Smooth muscle cell of the brain vasculature (primary cell): ENCODE data around the gene AK2.
"Not testable (repeated sequence)": the region's sequence is repeated elsewhere in the genome, so short reads cannot be mapped to it uniquely, and the experiment has no call there.

Experiments
- DNase-seq: peaks from one replicate; pipeline ENCODE4 v3.0.0-alpha.2; 2012; ENCODE audit warnings: low read depth, low spot score

Gene AK2

DNA sequence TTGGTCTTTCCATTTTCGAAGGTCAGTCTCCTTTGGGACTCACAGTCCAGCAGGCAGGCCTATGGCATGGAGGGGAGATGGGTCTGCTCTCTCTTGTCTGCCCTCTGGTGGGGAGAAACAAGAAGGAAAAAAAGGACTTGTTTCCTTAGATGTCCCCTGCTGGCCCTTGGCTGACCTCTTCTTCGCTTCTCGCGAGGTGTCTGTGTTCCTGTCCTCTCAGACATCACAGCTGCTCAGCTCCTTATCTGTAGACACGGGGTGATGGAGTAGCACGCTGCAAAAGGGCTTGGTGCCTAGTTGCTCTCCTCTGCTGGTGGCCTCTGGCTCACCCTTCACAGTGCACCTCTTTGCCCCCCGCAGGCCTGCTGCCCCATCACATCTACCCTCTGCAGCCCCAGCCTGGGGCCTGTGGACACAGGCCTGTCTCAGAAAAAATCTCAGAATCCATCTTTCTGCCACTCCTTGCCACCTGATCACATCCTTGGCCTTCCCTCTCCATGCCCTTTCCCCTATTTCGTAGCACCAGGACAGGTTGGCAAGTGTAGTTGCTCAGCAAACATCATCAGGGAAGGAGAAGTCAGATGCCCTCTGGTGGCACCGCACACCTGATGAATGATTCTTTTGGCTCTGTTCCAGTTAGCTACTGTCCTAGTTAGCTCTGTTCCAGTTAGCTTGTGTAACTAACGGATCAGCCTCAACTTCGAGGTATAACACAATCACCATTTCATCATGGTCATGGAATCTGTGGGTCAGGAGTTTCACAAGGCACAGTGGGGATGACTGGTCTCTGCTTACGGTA lies 18.7 kb upstream of the AK2 start:
- peak; percentile 57 for DNase-seq

DNA sequence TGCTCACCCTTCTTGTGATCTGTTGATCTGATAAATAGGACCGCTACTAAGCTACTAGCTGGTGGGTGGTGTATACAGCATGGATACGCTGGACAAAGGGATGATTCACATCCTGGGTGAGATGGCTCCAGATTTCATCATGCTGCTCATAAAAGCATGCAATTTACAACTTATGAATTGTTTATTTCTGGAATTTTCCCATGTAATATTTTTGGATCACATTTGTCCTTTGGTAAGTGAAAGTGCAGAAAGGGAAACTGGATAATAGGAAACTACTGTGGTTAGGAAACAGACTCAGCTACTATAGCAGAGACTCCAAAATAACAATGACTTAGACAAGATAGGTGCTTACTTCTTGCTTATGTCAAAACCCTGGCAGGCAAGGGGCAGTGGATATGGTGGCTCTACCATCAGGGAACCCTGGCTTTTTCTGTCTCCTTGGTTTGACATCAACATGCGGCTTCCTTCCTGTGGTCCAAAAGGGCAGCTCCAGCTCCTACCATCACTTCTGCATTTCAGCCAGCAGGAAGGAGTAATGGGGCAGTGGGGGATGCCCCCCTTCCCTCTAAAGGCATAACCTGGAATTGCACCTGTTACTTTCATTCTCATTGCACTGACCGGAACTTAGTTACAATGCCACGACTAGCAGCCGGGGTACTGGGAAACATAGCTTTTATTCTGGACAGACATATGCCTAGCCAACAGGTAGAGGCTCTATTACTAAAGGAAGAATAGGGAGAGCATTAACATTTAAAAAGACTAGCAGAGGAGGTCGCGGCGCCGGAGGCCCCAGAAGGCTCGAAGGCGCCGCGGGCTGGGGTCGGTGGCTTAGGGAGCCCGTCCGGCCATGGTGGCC lies 13.8 kb upstream of the AK2 start:
- DNase-seq, result no peak

DNA sequence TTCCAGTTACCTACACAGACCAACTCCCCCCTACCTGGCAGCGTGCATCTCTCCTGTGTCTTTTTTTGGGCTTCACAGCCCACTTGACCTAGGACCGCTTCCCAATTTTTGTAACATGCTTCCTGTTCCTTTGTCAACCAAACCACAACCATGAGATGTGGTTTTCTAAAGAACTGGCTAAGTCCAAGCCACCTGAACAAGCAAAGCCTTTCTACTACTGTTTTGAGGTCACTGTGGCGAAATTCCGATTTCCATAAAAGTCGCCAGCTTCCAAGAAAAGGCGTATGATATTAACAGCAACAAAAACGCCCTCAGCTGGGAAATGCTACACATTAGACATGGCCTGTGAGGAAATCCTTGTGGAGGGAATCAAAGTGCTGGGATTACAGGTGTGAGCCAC lies 12.7 kb upstream of the AK2 start:
- no peak for DNase-seq

DNA sequence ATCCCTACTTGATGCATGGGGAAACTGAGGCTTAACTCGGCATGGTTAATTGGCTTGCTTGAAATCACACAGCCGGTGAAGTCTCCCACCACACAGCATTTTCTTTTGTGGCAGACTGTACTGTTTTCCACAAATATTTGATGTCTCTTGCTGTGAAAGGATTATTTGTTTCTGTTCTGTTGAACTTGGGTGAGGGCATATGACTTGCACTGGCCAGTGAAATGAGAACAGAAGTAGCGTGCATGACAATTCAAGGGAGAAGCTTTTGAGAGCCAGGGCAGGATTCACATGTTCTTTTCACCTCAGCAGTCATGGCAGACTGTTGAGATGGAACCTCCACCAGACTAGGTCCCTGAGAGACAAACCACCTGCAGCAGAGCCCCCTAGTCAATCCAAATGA lies 11.7 kb upstream of the AK2 start:
- no peak for DNase-seq

DNA sequence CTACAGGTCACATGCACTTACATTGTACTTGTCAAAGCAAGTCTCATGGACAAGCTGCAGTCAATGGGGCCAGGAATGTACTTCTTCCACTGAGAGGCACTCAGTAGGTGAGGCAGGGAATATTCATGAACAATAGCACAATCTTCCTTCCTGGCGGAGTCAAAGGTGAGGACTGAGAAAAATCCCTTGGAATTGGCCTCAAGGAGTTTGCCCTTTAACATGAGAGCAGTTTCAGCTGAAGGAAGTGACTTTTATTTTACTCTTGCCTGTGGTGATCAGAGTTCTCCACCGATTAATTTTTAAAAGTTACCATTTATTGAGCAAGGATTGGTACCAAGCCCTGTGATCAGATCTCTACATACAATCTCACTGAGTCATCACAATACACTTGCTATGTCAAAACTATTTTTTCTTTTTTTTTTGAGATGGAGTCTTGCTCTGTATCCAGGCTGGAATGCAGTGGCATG lies 11.2 kb upstream of the AK2 start:
- DNase-seq, result no peak

DNA sequence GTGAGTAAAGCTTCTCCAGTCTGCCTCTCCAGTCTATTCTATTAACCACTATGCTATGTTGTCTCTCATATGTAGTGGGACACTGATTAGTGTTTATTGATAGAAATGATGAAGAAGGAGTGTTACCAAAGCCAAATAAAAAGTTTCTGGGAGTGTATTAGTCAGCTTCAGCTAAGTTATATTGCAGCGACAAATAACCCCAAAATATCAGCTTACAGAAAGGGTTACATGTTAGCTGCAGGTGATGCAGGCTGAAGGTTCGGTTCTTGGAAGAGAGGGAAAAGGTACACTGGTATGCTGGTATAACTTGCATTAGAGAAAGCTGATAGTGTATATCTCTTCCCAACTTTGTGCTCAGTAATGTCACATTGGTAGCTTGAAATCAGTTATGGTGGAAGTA lies 10.6 kb upstream of the AK2 start:
- no peak for DNase-seq

DNA sequence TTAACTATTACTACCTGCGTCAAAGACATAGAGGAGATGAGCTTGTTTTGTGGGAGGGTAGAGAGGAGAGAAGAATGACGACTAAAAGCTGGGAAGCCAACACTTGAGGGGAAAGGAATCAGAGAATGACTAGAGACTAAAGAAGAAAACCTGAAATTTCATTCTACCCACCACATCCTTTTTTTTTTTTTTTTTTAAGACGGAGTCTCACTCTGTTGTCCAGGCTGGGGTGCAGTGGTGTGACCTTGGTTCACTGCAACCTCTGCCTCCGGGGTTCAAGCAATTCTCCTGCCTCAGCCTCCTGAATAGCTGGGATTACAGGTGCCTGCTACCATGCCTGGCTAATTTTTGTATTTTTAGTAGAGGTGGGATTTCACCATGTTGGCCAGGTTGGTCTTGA lies 9.6 kb upstream of the AK2 start:
- DNase-seq, result not testable (repeated sequence)

DNA sequence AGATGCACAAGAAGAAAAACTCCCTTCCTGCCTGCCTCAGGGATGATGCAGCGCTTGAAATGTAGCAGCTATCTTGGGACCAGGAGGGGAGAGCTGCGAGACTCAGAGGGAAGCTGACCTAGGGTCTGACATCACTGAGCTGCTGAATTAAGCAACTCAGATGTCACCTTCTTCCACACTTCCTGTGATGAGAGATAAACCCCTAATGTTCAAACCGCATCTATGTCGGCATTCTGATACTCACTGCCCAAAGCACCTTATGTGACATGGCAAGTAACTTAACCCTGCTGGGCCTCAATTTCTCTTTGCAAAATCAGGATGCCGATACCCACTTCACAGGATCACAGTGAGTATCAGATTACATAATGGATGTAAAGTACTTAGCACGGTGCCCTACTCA lies 9.1 kb upstream of the AK2 start:
- no peak for DNase-seq

DNA sequence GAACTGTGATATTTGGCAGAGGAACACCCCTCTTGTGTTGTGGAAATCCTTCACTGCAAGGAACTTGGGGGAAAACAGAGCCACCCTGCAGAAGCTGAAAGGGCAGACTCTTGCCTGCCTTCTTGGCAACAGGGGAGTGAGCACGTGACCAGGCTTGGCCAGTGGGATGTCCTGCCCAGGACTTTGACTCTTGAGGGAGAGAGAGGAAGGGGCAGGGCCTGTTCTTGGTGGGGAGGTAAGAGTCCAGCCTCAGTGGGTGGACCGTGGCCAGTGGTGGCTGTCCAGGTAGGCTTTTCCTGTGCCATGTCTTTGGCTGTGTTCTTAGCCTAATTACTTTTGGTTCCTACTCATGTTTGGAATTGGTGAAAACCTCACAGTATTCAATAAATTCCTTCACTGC lies 8.6 kb upstream of the AK2 start:
- DNase-seq, result no peak

DNA sequence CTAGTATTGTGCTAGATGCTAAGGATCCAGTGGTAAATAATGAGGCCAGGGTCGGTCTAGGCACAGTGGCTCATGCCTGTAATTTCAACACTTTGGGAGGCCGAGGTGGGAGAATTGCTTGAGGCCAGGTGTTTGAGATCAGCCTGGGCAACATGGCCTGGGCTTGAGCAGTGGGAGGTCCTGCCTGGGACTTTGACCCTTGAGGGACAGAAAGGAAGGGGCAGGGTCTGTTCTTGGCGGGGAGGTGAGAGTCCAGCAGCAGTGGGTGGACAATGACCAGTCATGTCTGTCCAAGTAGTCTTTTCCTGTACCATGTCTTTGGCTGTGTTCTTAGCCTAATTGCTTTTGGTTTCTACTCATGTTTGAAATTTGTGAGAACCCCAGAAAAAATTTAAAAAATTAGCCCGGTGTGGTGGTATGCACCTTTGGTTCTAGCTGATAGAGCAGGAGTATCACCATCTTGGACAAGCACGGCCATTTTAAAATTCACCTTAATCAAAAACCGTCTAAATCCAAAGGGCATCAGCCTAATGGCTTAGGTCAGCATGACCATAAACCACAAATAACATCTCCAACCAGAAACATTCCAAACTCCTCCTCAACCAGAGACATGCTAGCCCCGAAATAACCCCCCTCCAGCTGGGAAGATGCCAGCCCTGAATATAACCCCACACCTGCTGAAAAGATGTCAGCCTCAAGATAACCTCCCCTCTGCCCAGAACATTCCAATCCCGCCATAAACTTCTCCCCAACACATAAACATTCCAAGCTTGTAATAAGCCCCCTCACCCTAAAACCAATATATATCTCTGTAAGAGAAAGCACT lies 6.8 kb upstream of the AK2 start:
- DNase-seq, result no peak

DNA sequence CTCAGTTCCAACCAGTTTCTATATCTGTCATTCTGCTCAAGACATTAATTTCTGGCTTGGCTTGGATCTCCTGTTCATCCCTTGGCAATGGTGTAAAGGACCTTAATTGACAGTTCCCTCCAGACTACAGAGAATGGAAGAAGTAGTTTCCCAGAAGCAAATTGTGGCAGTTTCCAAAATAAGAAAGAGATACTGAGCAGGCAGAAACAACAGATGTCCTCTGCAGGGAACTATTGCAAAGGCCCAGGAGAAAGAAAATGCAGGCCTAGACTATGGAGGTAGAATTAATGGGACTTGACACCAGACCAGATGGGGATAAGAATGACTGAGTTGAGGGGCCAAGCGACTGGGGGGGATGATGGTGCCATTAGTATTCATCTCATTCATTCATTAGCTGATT lies 6.1 kb upstream of the AK2 start:
- DNase-seq, result no peak

DNA sequence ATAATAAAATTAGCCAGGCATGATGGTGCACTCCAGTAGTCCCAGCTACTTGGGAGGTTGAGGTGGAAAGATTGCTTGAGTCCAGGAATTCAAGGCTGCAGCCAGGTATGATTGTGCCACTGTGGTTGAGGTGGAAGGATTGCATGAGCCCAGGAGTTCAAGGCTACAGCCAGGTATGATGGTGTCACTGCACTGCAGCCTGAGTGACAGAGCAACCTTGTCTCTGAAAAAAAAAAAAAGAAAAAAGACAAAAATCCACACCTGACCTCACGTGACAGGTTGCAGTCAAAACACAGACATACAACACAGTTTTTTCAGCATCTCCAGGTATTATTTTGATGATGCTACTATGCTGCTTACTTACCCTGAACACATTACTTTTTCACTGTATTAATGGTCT lies 4.3 kb upstream of the AK2 start:
- DNase-seq, result no peak

DNA sequence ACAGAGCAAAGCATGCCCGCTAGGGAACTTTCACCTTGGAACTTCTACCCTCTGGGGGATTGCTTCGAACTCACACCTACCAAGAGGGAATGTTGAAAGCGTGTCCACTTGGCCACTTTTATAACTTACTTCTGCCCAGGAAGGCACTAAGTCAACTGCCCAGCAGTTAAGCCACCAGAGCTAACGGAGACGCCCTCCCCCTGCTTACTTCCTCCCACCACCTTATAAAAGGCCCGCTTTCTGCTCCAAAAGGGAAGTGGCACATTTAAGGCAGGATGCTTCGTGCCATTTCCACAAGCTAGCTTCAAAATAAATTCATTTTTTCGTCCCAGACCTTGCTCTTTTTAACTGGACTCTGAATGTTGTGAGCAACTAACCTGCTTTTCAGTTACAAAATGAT lies 3.2 kb upstream of the AK2 start:
- no peak for DNase-seq

DNA sequence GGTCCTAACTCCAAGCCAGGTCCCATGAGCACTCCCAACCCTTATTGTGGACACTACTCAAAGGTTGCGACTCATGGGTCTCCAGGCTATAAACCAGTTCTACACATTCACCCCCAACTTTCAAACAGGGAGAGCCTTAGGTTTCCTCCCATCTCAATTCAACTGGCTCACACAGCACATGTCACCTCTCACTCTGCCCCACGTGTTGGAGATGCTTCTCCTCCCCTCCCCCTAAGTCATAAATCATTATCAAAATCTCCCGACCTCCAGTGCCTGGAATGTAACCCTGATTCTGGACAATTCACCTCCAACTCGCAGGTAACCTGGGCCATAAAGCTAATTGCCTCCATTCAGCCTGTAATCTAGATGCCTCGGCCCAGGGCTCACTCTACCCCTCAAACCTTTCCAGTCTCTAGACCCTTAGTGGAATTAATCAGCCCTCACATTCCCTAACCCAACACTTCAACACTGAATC lies 595 bp downstream of the AK2 start:
- DNase-seq, result no peak

DNA sequence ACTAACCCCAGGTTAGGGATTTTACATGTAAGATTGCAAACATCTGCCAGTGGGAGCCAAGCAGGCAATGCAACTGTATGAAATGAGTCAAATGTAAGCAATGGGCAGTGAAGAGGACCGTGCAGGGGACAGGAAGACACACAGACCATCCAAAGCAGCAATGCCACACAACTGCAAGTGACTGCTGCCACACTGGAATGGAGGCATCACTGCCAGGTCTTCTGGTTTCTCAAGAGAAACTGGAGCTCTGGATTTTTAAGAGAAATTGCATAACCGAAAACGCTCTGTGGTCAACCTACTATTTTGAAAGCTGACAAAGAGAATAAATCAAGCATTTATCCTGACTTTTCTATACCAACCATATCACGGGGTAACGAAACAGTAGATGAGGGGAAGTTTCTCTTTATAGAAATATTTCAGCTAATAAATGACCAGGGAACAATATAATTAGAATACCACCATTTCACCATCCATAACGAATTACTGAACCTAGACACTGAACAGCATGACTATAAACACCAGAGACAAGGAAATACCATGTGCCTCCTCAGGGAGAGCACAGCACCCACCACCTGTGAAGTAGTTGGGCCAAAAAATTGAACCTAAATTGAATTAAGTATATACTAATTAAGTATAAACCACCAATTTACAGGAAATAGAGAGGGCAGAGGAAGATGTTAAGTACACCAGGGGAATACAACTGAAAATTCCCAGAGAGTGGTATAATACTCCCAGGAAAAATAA lies 4.4 kb downstream of the AK2 start:
- DNase-seq, result no peak

DNA sequence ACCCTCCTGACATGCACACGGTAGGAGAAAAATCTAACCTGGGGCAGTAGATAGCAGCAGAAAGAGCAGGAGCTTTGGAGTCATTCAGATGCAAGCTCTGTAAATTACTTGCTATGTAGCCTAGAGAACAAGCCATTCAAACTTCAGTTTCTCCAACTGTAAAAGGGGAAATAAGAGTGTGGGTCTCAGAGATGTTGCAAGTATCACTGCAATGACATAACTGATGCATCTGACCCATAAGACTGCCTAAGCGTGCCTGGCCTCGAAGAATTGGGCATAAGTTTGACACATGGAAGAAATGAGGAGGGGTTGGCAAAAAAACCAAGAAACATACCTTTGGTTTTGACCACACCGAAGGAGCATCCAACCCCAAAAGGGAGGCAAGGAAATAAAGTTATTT lies 5.2 kb downstream of the AK2 start:
- DNase-seq, result no peak

DNA sequence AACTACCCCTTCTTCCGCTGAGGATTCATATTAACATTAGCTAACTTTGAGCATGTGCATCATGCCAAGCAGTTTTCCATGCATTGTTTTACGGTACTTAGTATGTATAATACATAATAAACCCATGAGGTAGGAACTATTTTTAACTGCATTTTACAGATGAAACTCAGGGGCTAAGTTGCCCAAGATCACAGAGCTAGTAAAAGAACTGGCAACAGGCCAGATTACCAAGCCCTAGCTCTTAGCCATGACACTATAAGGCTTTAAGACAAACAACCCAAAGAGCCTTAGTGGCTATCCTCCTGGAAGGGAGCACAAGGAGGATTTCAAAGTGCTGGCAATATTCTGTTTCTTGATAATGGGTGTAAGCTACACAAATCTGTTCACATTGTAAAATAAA lies 6.1 kb downstream of the AK2 start:
- DNase-seq, result no peak

DNA sequence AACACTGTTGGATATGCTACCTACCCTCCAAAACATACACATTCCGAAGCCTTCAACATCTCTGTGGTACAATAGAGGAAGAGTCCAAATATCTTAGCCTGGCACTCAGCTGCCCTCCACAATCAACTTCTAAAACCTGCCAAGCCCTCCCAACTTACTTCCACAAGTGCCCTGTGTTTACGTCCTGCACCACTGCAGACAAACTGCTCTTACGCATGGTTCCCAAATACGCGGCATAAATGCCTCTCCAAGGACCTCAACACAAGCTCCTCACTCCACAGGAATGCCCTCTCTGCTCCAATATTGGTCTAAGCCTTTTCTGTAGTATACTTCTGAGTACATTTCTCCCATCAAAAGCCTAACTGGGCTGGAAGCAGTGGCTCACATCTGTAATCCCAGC lies 6.8 kb downstream of the AK2 start:
- DNase-seq, result no peak

DNA sequence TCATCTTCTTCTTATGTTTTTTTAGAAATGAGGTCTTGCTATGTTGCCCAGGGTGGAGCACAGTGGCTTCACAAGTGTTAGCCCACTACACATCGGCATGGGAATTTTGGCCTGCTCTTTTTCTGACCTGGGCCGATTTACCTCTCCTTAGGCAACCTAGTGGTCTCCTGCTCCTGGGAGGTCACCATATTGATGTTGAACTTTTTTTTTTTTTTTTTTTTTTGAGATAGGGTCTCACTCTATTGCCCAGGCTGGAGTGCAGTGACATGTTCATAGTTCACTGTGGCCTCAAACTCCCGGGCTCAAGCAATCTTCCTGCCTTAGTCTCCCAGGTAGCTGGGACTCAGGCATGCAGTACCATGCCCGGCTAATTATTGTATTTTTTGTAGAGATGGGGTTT lies 7.5 kb downstream of the AK2 start:
- DNase-seq, result no peak

DNA sequence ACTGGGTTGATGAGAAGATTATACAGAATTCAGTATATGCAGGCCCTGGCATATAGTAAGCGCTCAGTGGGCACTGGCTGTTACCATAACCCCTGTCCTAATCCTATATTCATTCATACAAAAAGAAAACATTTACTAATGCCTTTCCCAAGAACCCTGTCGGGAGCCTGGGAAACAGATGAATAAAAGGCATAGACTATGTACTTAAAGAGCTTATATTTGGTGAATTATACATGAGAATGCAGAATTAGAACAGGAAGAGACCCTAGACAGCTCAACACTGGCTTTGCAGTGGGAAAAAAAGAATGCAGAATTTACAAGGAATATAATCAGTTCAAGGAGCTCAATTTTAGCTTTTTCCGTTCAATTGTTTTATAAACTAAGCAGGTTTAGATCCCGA lies 10.9 kb downstream of the AK2 start:
- no peak for DNase-seq

DNA sequence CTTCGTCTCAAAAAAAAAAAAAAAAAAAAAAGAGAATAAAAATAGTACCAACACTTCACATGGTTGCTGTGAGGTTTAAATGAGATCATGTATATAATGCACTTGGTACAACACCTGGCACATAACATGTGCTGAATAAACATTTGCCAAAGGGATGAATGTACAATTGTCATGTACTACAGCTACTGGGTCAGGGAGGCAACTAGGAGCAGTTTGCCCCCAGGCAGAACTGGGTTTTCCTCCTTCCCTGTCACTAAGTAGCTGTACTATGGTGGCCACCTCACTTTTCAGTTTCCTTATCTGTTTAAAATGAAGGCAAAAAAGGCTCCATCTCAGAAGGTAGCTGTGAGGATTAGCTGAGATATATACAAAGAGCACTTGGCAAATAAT lies 11.5 kb downstream of the AK2 start:
- no peak for DNase-seq
